K562 (cell line): ENCODE measurements around the gene ZDHHC19. TPM values are rescaled to one million over a fixed set of nuclear protein-coding genes. Genes with fewer than 3 reads are reported as not detected.

Experiments
- ATAC-seq: fragments of 200-7000 bp; cut with Tn5 transposase; 3 replicates; pipeline ENCODE4 v1.9.1; 2020; ENCODE audit warnings: moderate library complexity
- BruUV-seq: library from RNA; stranded (reverse); fragments of 400-500 nt; replicated peaks from 2 replicates; lab custom pipeline; 2021; lab: Mats Ljungman, UMichigan
- CTCF ChIA-PET: fragments of 300-600 bp; formaldehyde crosslinking; extraction: SDS; loops from one replicate; lab custom pipeline; 2021; ENCODE audit warnings: low intra/inter-chr PET ratio; lab: Yijun Ruan, JAX
- POLR2A ChIA-PET: fragments of 300-600, 350-650 bp; sonication (Branson Sonifier 250); formaldehyde crosslinking; extraction: SDS; loops from one replicate; lab custom pipeline; 2021; ENCODE audit warnings: antibody characterized with exemption, inconsistent platforms; lab: Yijun Ruan, JAX
- DNase-seq, 4 experiments: peaks; one replicate each; pipeline versions ENCODE4 v3.0.0 to v3.0.0-alpha.2; 2011 to 2018; ENCODE audit warnings: low spot score in 3 of 4, mixed read lengths in 3 of 4; ENCODE audit errors: extremely low read depth in 1 of 4
- FAIRE-seq: peaks from 2 replicates; lab custom pipeline; 2011; peaks lifted over from hg19 to GRCh38; lab: Jason Lieb, UNC
- H2AFZ ChIP-seq: 2 replicates; pipeline ENCODE4 v1.6.0; 2011; ENCODE audit warnings: low read depth, low read length, control low read depth, inconsistent platforms
- H3K27ac ChIP-seq: fragments of 200-600 bp; 3 replicates; pipeline ENCODE4 v1.8.0; 2011; ENCODE audit warnings: low read depth, mild to moderate bottlenecking, control low read depth, inconsistent platforms, low read length, moderate library complexity, mixed read lengths; ENCODE audit errors: extremely low read depth
- H3K27me3 ChIP-seq, 2 experiments: fragments of 300-600 bp in 1 of 2; 2 replicates in 1 of 2; 3 replicates in 1 of 2; pipeline versions ENCODE4 v1.6.0 to v1.8.0; 2011; ENCODE audit warnings: inconsistent platforms in 2 of 2, low read length in 2 of 2, mild to moderate bottlenecking in 1 of 2, mixed read lengths in 1 of 2, moderate library complexity in 1 of 2; ENCODE audit not compliant: control insufficient read depth in 2 of 2, insufficient read depth in 2 of 2
- H3K36me3 ChIP-seq: fragments of 300-600 bp; 3 replicates; pipeline ENCODE4 v1.8.0; 2011; ENCODE audit warnings: mild to moderate bottlenecking, low read length, inconsistent platforms; ENCODE audit not compliant: control insufficient read depth, insufficient read depth
- H3K4me1 ChIP-seq, 2 experiments: fragments of 200-600 bp in 1 of 2; replicated peaks in 1 of 2; 2 replicates in 1 of 2; 3 replicates in 1 of 2; pipeline versions ENCODE4 v1.5.1 to v1.8.0; 2011; ENCODE audit warnings: inconsistent platforms in 2 of 2, low read length in 2 of 2, mild to moderate bottlenecking in 1 of 2, mixed read lengths in 1 of 2, moderate library complexity in 1 of 2; ENCODE audit not compliant: control insufficient read depth in 2 of 2, insufficient read depth in 2 of 2
- H3K4me2 ChIP-seq: 2 replicates; pipeline ENCODE4 v1.6.1; 2011; ENCODE audit warnings: low read length, control low read depth, inconsistent platforms, mixed read lengths; ENCODE audit not compliant: insufficient read depth
- H3K4me3 ChIP-seq: fragments of 200-600 bp; sonication (generic), shearing (Covaris generic); 2 replicates; pipeline ENCODE4 v1.5.1; 2016; ENCODE audit warnings: control low read depth, inconsistent platforms
- H3K79me2 ChIP-seq: fragments of 200-600 bp; 3 replicates; pipeline ENCODE4 v1.8.0; 2011; ENCODE audit warnings: low read length, inconsistent platforms; ENCODE audit not compliant: control insufficient read depth, insufficient read depth
- H3K9ac ChIP-seq, 2 experiments: 2 replicates each; pipeline versions ENCODE4 v1.6.0 to v1.6.1; 2011; ENCODE audit warnings: low read depth in 2 of 2, low read length in 2 of 2, control low read depth in 1 of 2, inconsistent platforms in 1 of 2, mild to moderate bottlenecking in 1 of 2, mixed read lengths in 1 of 2; ENCODE audit not compliant: insufficient read depth in 1 of 2
- H3K9me1 ChIP-seq: one replicate; pipeline ENCODE4 v1.6.0; 2011; ENCODE audit warnings: inconsistent platforms, mild to moderate bottlenecking, low read length, moderate library complexity; ENCODE audit not compliant: control insufficient read depth, insufficient read depth
- H3K9me3 ChIP-seq: replicated peaks from 2 replicates; pipeline ENCODE4 v1.5.1; 2011; ENCODE audit warnings: low read depth, low read length, inconsistent platforms; ENCODE audit not compliant: control insufficient read depth, insufficient read depth
- H4K20me1 ChIP-seq: replicated peaks from 2 replicates; pipeline ENCODE4 v1.6.1; 2011; ENCODE audit warnings: low read length, inconsistent platforms, mixed read lengths; ENCODE audit not compliant: control insufficient read depth, insufficient read depth
- BCOR ChIP-seq: fragments of 450-650 bp; IDR thresholded peaks from 2 replicates; pipeline ENCODE4 v1.6.1; 2016
- ELF4 ChIP-seq: fragments of 450-650 bp; formaldehyde crosslinking; IDR thresholded peaks from 2 replicates; pipeline ENCODE4 v1.4.0; 2022; ENCODE audit warnings: missing genetic modification characterization
- GABPA ChIP-seq: fragments of 200-800 bp; sonication (Bioruptor generic); conservative IDR thresholded peaks from 2 replicates; pipeline ENCODE4 v1.6.1; 2016; ENCODE audit warnings: low read depth, missing genetic modification characterization, missing compliant biosample characterization
- HDAC1 ChIP-seq, 2 experiments: fragments of 450-650 bp; IDR thresholded peaks; 2 replicates each; pipeline ENCODE4 v1.6.1; 2016 to 2017; ENCODE audit warnings: inconsistent platforms in 1 of 2, mild to moderate bottlenecking in 1 of 2, moderate library complexity in 1 of 2
- LARP7 ChIP-seq: fragments of 450-650 bp; IDR thresholded peaks from 2 replicates; pipeline ENCODE4 v1.6.1; 2016
- MCM3 ChIP-seq: fragments of 450-650 bp; IDR thresholded peaks from 2 replicates; pipeline ENCODE4 v1.6.1; 2016
- MTA1 ChIP-seq: fragments of 450-650 bp; IDR thresholded peaks from 2 replicates; pipeline ENCODE4 v1.6.1; 2017; ENCODE audit warnings: borderline replicate concordance
- YY1 ChIP-seq, 3 experiments: IDR thresholded peaks; 2 replicates each; pipeline ENCODE4 v1.6.1; 2011; ENCODE audit warnings: low read length in 2 of 3, mild to moderate bottlenecking in 2 of 3, moderate library complexity in 2 of 3, borderline replicate concordance in 1 of 3, control low read depth in 1 of 3, low read depth in 1 of 3; ENCODE audit not compliant: insufficient read depth in 3 of 3, insufficient replicate concordance in 2 of 3, control insufficient read depth in 1 of 3, insufficient read length in 1 of 3; ENCODE audit errors: extremely low read depth in 1 of 3
- ZNF121 ChIP-seq: sonication (generic); formaldehyde crosslinking; conservative IDR thresholded peaks from 2 replicates; pipeline ENCODE4 v1.8.0; 2022; ENCODE audit warnings: missing genetic modification reagents
- ZNF512 ChIP-seq: IDR thresholded peaks from 2 replicates; pipeline ENCODE4 v1.6.1; 2016; ENCODE audit warnings: missing genetic modification characterization, missing compliant biosample characterization
- WGBS: fragments of 100-300 bp; shearing (Covaris generic); methylation state at CpG from one replicate; pipeline ENCODE4 v1.1.6; 2016; ENCODE audit warnings: low coverage, mixed read lengths; ENCODE audit not compliant: insufficient coverage; ENCODE audit errors: missing lambda C conversion rate; 5-methylcytosine and 5-hydroxymethylcytosine counted together
- in situ Hi-C: fragments of 300-500 bp; cut with MboI; formaldehyde crosslinking; loops from 4 replicates; pipeline ENCODE4 v1.15.0; 2018; ENCODE audit warnings: inconsistent platforms, mixed read lengths
- intact Hi-C: fragments of 100-400 bp; cut with micrococcal nuclease; formaldehyde crosslinking; loops from 2 replicates; pipeline ENCODE4 v1.14.2; 2022
- polyA plus RNA-seq, 8 experiments: library from polyadenylated mRNA; depleted of rRNA in 4 of 8; stranded (reverse) in 5 of 8; unstranded in 3 of 8; fragments of >200 nt; fragmentation: Nextera tagmentation in 2 of 8; fragmentation: Illumina TruSeq in 1 of 8; extraction: Ambion mirVana in 2 of 8; extraction: Trizol in 1 of 8; gene quantifications; 2 replicates each; pipeline versions ENCODE4 v1.2.1 to v1.2.3, GENCODE V29; 2011 to 2014; ENCODE audit warnings: inconsistent platforms in 1 of 8, missing spikeins in 1 of 8
- total RNA-seq, 7 experiments: library from RNA; depleted of rRNA in 6 of 7; stranded (reverse); fragments of >200 nt in 6 of 7; fragmentation: Illumina TruSeq in 2 of 7; extraction: Trizol in 2 of 7; gene quantifications; 2 replicates each; pipeline versions ENCODE4 v1.2.1 to v1.2.3, GENCODE V29; 2011 to 2021; ENCODE audit warnings: low replicate concordance in 1 of 7
- TF ChIP-seq, protein P1 (sequence below): sonication (generic); formaldehyde crosslinking; IDR thresholded peaks from 2 replicates; pipeline ENCODE4 v1.4.0; 2020; ENCODE audit warnings: mild to moderate bottlenecking, missing genetic modification reagents

ZDHHC19 gene
- total and polyA plus RNA-seq, 9 of the 15 experiments (the other 6 are each of a cell fraction or from before 2014, with no cell fraction given): 0.40 to 5.5 (median 1.1) TPM

- H3K9me1 ChIP-seq: no peaks in the 10 kb centered on the region
- H3K4me2 ChIP-seq: no peak overlapping the region
- no peak for FAIRE-seq
- ATAC-seq: no peak
- peaks cover 0 to 31% of the 10 kb centered on the region in 2 experiments; a peak in 2 of 5 replicates for H3K4me1 ChIP-seq
- H3K36me3 ChIP-seq: no peaks in the 10 kb centered on the region
- no peak overlapping the region for H3K4me3 ChIP-seq
- no peaks in the 10 kb centered on the region for H4K20me1 ChIP-seq
- TF ChIP-seq MCM3 (0 out of 2 replicates have a peak, but pooled peaks have one; percentile 46), YY1 (IDR thresholded peaks at IDR 0.05; ENCODE audit: borderline replicate concordance in 1 of 3, control insufficient read depth in 1 of 3, extremely low read depth in 1 of 3, insufficient read depth in 3 of 3, insufficient read length in 1 of 3, insufficient replicate concordance in 2 of 3, low read depth in 1 of 3, low read length in 2 of 3) (no peak), BCOR (0 out of 2 replicates have a peak, but pooled peaks have one; percentile 26), ZNF121 (CRISPR knock-in tag) (peak; percentile 84), MTA1 (peak; percentile 43; the same call in 1 of the 2 replicates), ELF4 (0 out of 2 replicates have a peak, but pooled peaks have one; percentile 40), GABPA (tag) (no peak), HDAC1 (IDR thresholded peaks at IDR 0.05) (peak in 1 of 2 experiments; percentile 27; a peak in 1 of 4 replicates), ZNF512 (tag) (peak; percentile 68), LARP7 (0 out of 2 replicates have a peak, but pooled peaks have one; percentile 61)
- TF ChIP-seq, protein P1, sequence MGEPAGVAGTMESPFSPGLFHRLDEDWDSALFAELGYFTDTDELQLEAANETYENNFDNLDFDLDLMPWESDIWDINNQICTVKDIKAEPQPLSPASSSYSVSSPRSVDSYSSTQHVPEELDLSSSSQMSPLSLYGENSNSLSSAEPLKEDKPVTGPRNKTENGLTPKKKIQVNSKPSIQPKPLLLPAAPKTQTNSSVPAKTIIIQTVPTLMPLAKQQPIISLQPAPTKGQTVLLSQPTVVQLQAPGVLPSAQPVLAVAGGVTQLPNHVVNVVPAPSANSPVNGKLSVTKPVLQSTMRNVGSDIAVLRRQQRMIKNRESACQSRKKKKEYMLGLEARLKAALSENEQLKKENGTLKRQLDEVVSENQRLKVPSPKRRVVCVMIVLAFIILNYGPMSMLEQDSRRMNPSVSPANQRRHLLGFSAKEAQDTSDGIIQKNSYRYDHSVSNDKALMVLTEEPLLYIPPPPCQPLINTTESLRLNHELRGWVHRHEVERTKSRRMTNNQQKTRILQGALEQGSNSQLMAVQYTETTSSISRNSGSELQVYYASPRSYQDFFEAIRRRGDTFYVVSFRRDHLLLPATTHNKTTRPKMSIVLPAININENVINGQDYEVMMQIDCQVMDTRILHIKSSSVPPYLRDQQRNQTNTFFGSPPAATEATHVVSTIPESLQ (CRISPR knock-in tag): no peak
- no peaks in the 10 kb centered on the region for H3K27me3 ChIP-seq
- in situ Hi-C loops (loop anchor here (25.0 kb wide), 1 partner anchor 505 kb away; the partner anchor contains the start of gene MUC20), intact Hi-C loops (no loop called here)
- ChIA-PET POLR2A (no interaction called here), CTCF (no interaction called here)
- no peaks in the 10 kb centered on the region for H3K79me2 ChIP-seq
- 45% methylated on average over 9 of the region's 12 CpGs for WGBS
- BruUV-seq: no TSS peak
- H3K9ac ChIP-seq: peak overlapping the region in 1 of 2 experiments; percentile 2; a peak in 1 of 4 replicates
- no peak for DNase-seq
- no peaks in the 10 kb centered on the region for H3K9me3 ChIP-seq
- no peak overlapping the region for H3K27ac ChIP-seq
- no peak overlapping the region for H2AFZ ChIP-seq
These were observed 6.3 kb upstream of the ZDHHC19 start for GRCh38 chr3:196217307-196218154.
